ENCODE data around the gene TBXAS1.

The TBXAS1 gene

DNA sequence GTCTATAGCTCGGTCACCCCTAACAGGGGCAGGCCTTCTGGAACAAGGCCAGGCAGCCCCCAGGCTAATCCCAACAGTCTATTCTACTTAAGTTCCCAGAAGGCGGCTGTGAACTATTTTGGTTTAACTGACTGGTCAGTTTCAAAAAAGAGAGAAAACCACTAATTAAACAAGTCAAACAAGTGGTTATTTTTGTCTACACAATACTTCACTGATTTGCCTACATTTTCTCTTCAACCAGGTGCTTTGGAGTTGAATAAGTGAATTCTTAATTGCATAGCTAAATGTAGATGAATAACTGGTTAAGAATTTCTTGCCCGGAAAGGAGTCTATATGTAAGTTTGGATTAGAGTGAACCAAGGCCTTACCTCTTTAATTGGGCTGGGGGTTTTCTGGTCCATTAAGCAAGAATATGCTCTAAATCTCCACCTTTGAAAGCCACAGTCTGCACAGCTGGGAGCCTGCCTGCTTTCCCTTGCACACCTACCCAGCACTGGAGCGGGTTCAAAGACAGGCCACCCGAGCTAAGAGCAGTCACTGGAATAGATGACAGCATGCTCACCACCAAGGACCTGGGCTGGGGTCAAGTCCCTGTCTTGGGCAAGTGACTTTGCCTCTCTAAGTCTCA lies 70.4 kb downstream of the TBXAS1 start:
- Histone ChIP-seq H3K4me2 (ENCODE audit: low read length) (no peak overlapping the region), H3K4me1 (ENCODE audit: control insufficient read depth, low read length) (peaks cover 10% of the 10 kb centered on the region), H4K20me1 (ENCODE audit: control insufficient read depth, insufficient read depth, low read depth, low read length) (no peaks in the 10 kb centered on the region), H3F3A (ENCODE audit: control insufficient read depth, insufficient read depth) (no peaks in the 10 kb centered on the region), H3K79me2 (ENCODE audit: control insufficient read depth, low read length) (no peaks in the 10 kb centered on the region), H3K27me3 (ENCODE audit: control insufficient read depth, low read length) (peaks cover 15% of the 10 kb centered on the region), H3K9me3 (ENCODE audit: control insufficient read depth, insufficient read depth, low read length) (no peaks in the 10 kb centered on the region), H3K36me3 (ENCODE audit: control insufficient read depth, low read length) (no peaks in the 10 kb centered on the region), H3K9me2 (replicated peaks; ENCODE audit: control insufficient read depth, low read length) (no peaks in the 10 kb centered on the region), H3K4me3 (ENCODE audit: low read length) (no peak overlapping the region), H3K27ac (ENCODE audit: low read depth, low read length) (no peak overlapping the region)
- TF ChIP-seq EZH2phosphoT487 (IDR thresholded peaks at IDR 0.05; ENCODE audit: borderline replicate concordance, low read length): no peak
- TF ChIP-seq CTCF (IDR thresholded peaks at IDR 0.05; ENCODE audit: low read depth, low read length, poor library complexity, severe bottlenecking): no peak

DNA sequence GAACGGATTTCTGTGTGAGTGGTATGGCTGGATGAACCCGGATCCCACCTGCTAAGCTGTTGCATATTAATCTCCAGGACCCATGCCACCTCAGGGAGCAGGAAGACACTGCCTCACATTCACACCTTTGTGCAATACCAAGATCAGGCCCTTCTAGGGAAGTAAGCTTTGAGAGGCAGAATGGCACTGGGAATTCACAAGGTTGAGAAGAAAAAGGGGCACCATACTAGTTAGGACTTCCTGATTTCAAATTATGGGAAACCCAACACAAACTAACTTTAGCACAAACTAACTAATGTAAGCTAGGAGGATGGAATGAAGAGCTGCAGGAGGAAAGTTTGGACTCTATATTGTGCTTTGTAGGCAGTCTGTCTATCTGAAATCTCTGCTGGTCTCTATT lies 71.3 kb downstream of the TBXAS1 start:
- TF ChIP-seq EZH2phosphoT487 (IDR thresholded peaks at IDR 0.05; ENCODE audit: borderline replicate concordance, low read length) (no peak), CTCF (IDR thresholded peaks at IDR 0.05; ENCODE audit: low read depth, low read length, poor library complexity, severe bottlenecking) (no peak)
- H3K4me1 ChIP-seq (ENCODE audit: control insufficient read depth, low read length): peaks cover 10% of the 10 kb centered on the region
- no peaks in the 10 kb centered on the region for H3F3A ChIP-seq (ENCODE audit: control insufficient read depth, insufficient read depth)
- no peak overlapping the region for H3K4me2 ChIP-seq (ENCODE audit: low read length)
- H3K27me3 ChIP-seq (ENCODE audit: control insufficient read depth, low read length): peaks cover 9% of the 10 kb centered on the region
- no peaks in the 10 kb centered on the region for H3K9me3 ChIP-seq (ENCODE audit: control insufficient read depth, insufficient read depth, low read length)
- H3K9me2 ChIP-seq (replicated peaks; ENCODE audit: control insufficient read depth, low read length): no peaks in the 10 kb centered on the region
- H3K4me3 ChIP-seq (ENCODE audit: low read length): no peak overlapping the region
- H4K20me1 ChIP-seq (ENCODE audit: control insufficient read depth, insufficient read depth, low read depth, low read length): no peaks in the 10 kb centered on the region
- no peaks in the 10 kb centered on the region for H3K79me2 ChIP-seq (ENCODE audit: control insufficient read depth, low read length)
- H3K27ac ChIP-seq (ENCODE audit: low read depth, low read length): no peak overlapping the region
- H3K36me3 ChIP-seq (ENCODE audit: control insufficient read depth, low read length): no peaks in the 10 kb centered on the region

DNA sequence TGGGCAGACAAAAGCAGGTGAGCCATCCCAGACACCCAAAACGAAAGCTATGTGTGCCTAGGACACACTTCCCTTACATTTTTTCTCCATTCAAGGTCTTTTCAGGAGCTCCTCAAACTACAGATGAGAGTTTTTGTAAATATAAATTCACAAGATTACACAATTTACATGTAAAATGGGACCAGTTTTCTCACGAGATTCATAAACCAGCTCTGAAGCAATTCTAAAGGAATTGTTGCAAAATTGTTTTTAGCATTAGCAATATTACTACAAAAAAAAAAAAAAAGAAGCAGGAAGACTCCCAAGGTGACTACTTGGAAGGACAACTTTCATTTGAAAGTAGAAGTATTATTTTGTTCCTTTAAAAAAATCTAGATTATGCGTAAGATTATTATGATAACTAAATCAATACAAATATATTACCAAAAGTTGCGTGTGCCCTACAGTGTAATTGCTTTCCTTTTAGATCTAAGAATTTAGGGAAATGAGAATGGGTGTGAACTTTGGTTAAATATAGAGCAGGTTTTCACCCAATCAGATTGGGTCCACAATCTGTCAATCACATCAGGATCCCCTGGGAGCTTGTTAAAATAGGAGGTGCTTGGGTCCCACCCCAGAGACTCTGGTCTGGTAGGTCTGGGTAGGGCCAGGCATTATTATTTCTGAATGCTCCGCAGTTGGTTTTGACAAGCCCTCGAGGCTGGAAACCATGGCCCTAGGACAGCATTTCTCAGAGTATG lies 72.2 kb downstream of the TBXAS1 start:
- no peaks in the 10 kb centered on the region for H3K9me3 ChIP-seq (ENCODE audit: control insufficient read depth, insufficient read depth, low read length)
- no peaks in the 10 kb centered on the region for H3K9me2 ChIP-seq (replicated peaks; ENCODE audit: control insufficient read depth, low read length)
- H3K27ac ChIP-seq (ENCODE audit: low read depth, low read length): no peak overlapping the region
- no peaks in the 10 kb centered on the region for H3K79me2 ChIP-seq (ENCODE audit: control insufficient read depth, low read length)
- H3K36me3 ChIP-seq (ENCODE audit: control insufficient read depth, low read length): no peaks in the 10 kb centered on the region
- H4K20me1 ChIP-seq (ENCODE audit: control insufficient read depth, insufficient read depth, low read depth, low read length): no peaks in the 10 kb centered on the region
- no peak for TF ChIP-seq EZH2phosphoT487 (IDR thresholded peaks at IDR 0.05; ENCODE audit: borderline replicate concordance, low read length)
- no peak overlapping the region for H3K4me2 ChIP-seq (ENCODE audit: low read length)
- H3K4me3 ChIP-seq (ENCODE audit: low read length): no peak overlapping the region
- H3K27me3 ChIP-seq (ENCODE audit: control insufficient read depth, low read length): peaks cover 5% of the 10 kb centered on the region; the same call in 1 of the 2 replicates
- peaks cover 10% of the 10 kb centered on the region for H3K4me1 ChIP-seq (ENCODE audit: control insufficient read depth, low read length)
- H3F3A ChIP-seq (ENCODE audit: control insufficient read depth, insufficient read depth): no peaks in the 10 kb centered on the region

DNA sequence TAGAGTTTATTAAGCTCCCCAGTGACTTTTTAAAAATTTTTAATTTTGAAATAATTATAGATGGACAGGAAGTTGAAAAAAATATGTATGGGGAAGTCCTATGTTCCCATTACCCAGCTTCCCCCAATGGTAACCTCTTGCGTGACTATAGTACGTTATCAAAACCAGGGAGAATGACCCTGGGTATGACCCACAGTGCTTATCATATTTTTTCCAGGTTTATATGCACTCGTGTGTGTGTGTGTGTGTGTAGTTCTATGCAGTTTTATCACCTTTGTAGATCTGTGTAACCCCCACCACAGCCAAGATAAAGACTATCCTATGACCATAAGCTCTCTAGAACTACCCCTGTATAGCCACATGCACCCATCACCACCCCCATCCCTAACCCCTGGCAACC lies 72.8 kb downstream of the TBXAS1 start:
- H3K9me3 ChIP-seq (ENCODE audit: control insufficient read depth, insufficient read depth, low read length): no peaks in the 10 kb centered on the region
- H3K4me2 ChIP-seq (ENCODE audit: low read length): no peak overlapping the region
- no peak for TF ChIP-seq CTCF (IDR thresholded peaks at IDR 0.05; ENCODE audit: low read depth, low read length, poor library complexity, severe bottlenecking)
- TF ChIP-seq EZH2phosphoT487 (IDR thresholded peaks at IDR 0.05; ENCODE audit: borderline replicate concordance, low read length): no peak
- H3K27me3 ChIP-seq (ENCODE audit: control insufficient read depth, low read length): peaks cover 5% of the 10 kb centered on the region; the same call in 1 of the 2 replicates
- no peaks in the 10 kb centered on the region for H3K36me3 ChIP-seq (ENCODE audit: control insufficient read depth, low read length)
- no peaks in the 10 kb centered on the region for H3K9me2 ChIP-seq (replicated peaks; ENCODE audit: control insufficient read depth, low read length)
- peaks cover 10% of the 10 kb centered on the region for H3K4me1 ChIP-seq (ENCODE audit: control insufficient read depth, low read length)
- no peak overlapping the region for H3K4me3 ChIP-seq (ENCODE audit: low read length)
- no peaks in the 10 kb centered on the region for H3F3A ChIP-seq (ENCODE audit: control insufficient read depth, insufficient read depth)
- H4K20me1 ChIP-seq (ENCODE audit: control insufficient read depth, insufficient read depth, low read depth, low read length): no peaks in the 10 kb centered on the region
- no peaks in the 10 kb centered on the region for H3K79me2 ChIP-seq (ENCODE audit: control insufficient read depth, low read length)
- no peak overlapping the region for H3K27ac ChIP-seq (ENCODE audit: low read depth, low read length)

Data from DOHH2 (cell line).